HepG2 (cell line): ENCODE measurements around the gene VAMP8. TPM values are rescaled to one million over a fixed set of nuclear protein-coding genes. Genes with fewer than 3 reads are reported as not detected.

Experiments used
- BRF2 ChIP-seq: sonication (generic); formaldehyde crosslinking; IDR thresholded peaks from 2 replicates; pipeline ENCODE4 v1.8.1; 2022; ENCODE audit warnings: mild to moderate bottlenecking, missing genetic modification reagents
- CBX5 ChIP-seq: sonication (generic); formaldehyde crosslinking; IDR thresholded peaks from 2 replicates; pipeline ENCODE4 v1.4.0; 2020; ENCODE audit warnings: missing genetic modification reagents, borderline replicate concordance
- DDIT3 ChIP-seq: sonication (generic); formaldehyde crosslinking; IDR thresholded peaks from 2 replicates; pipeline ENCODE4 v1.4.0; 2020; ENCODE audit warnings: mild to moderate bottlenecking, missing genetic modification reagents
- DPF2 ChIP-seq: sonication (generic); formaldehyde crosslinking; IDR thresholded peaks from 2 replicates; pipeline ENCODE4 v1.4.0; 2020; ENCODE audit warnings: mild to moderate bottlenecking, low read depth, missing genetic modification reagents, borderline replicate concordance
- ELF3 ChIP-seq: IDR thresholded peaks from 2 replicates; pipeline ENCODE4 v1.6.1; 2016; ENCODE audit warnings: missing genetic modification reagents, missing compliant biosample characterization
- GTF3A ChIP-seq: sonication (generic); formaldehyde crosslinking; conservative IDR thresholded peaks from 2 replicates; pipeline ENCODE4 v1.4.0; 2020; ENCODE audit warnings: mild to moderate bottlenecking, missing genetic modification reagents
- HOXA5 ChIP-seq: sonication (generic); formaldehyde crosslinking; IDR thresholded peaks from 2 replicates; pipeline ENCODE4 v1.4.0; 2020; ENCODE audit warnings: missing genetic modification reagents
- HOXA7 ChIP-seq: sonication (generic); formaldehyde crosslinking; IDR thresholded peaks from 2 replicates; pipeline ENCODE4 v1.8.1; 2022; ENCODE audit warnings: mild to moderate bottlenecking, missing genetic modification reagents, moderate library complexity
- MBD4 ChIP-seq: IDR thresholded peaks from 2 replicates; pipeline ENCODE4 v1.6.1; 2012; ENCODE audit warnings: low read length, inconsistent platforms, borderline replicate concordance
- MIXL1 ChIP-seq: IDR thresholded peaks from 2 replicates; pipeline ENCODE4 v1.6.1; 2016
- RXRA ChIP-seq: sonication (generic); formaldehyde crosslinking; IDR thresholded peaks from 2 replicates; pipeline ENCODE4 v1.5.1; 2020; ENCODE audit warnings: missing genetic modification reagents
- SPEN ChIP-seq: sonication (generic); formaldehyde crosslinking; IDR thresholded peaks from 2 replicates; pipeline ENCODE4 v1.5.1; 2020; ENCODE audit warnings: low read depth, mild to moderate bottlenecking, missing genetic modification reagents
- ZNF12 ChIP-seq: sonication (generic); formaldehyde crosslinking; IDR thresholded peaks from 2 replicates; pipeline ENCODE4 v1.5.0; 2020; ENCODE audit warnings: missing genetic modification reagents
- ZNF235 ChIP-seq: sonication (generic); formaldehyde crosslinking; IDR thresholded peaks from 2 replicates; pipeline ENCODE4 v1.8.1; 2023; ENCODE audit warnings: mild to moderate bottlenecking, missing genetic modification reagents, borderline replicate concordance
- ZNF275 ChIP-seq: sonication (generic); formaldehyde crosslinking; IDR thresholded peaks from 2 replicates; pipeline ENCODE4 v1.8.0; 2022; ENCODE audit warnings: missing genetic modification reagents, mild to moderate bottlenecking, inconsistent platforms, borderline replicate concordance
- ZNF30 ChIP-seq: sonication (generic); formaldehyde crosslinking; IDR thresholded peaks from 2 replicates; pipeline ENCODE4 v1.5.0; 2020; ENCODE audit warnings: mild to moderate bottlenecking, missing genetic modification reagents
- ZNF670 ChIP-seq: sonication (generic); formaldehyde crosslinking; IDR thresholded peaks from 2 replicates; pipeline ENCODE4 v1.8.0; 2022; ENCODE audit warnings: mild to moderate bottlenecking, missing genetic modification reagents, borderline replicate concordance
- polyA plus RNA-seq, 8 experiments: library from polyadenylated mRNA; depleted of rRNA in 3 of 8; stranded (reverse) in 7 of 8; unstranded in 1 of 8; fragments of >200 nt; fragmentation: Illumina TruSeq in 4 of 8; extraction: Trizol in 4 of 8; gene quantifications; 2 replicates each; pipeline versions ENCODE4 v1.2.1 to v1.2.3, GENCODE V29; 2011 to 2016; ENCODE audit warnings: low read depth in 4 of 8, missing spikeins in 1 of 8, mixed read lengths in 1 of 8; ENCODE audit not compliant: insufficient read depth in 1 of 8
- total RNA-seq, 5 experiments: library from RNA; depleted of rRNA; stranded (reverse); fragments of >200 nt; fragmentation: Illumina TruSeq; extraction: Trizol; gene quantifications; 2 replicates each; pipeline ENCODE4 v1.2.3, GENCODE V29; 2016; ENCODE audit warnings: low read depth in 1 of 5
- TF ChIP-seq, protein P1 (sequence below): IDR thresholded peaks from 2 replicates; pipeline ENCODE4 v1.6.1; 2016; ENCODE audit warnings: low read depth, missing genetic modification reagents, missing compliant biosample characterization

VAMP8 gene
- total and polyA plus RNA-seq, 2 of the 13 experiments (the other 11 are each of a cell fraction or from before 2014, with no cell fraction given): 83.3 to 157 TPM

- no peak; the same call in 1 of the 2 replicates for TF ChIP-seq DPF2 (CRISPR knock-in tag)
- TF ChIP-seq CBX5 (CRISPR knock-in tag): no peak
- peak; percentile 52 for TF ChIP-seq MIXL1 (CRISPR knock-in tag)
- peak; percentile 52; the same call in 1 of the 2 replicates for TF ChIP-seq ZNF12
- TF ChIP-seq, protein P1, sequence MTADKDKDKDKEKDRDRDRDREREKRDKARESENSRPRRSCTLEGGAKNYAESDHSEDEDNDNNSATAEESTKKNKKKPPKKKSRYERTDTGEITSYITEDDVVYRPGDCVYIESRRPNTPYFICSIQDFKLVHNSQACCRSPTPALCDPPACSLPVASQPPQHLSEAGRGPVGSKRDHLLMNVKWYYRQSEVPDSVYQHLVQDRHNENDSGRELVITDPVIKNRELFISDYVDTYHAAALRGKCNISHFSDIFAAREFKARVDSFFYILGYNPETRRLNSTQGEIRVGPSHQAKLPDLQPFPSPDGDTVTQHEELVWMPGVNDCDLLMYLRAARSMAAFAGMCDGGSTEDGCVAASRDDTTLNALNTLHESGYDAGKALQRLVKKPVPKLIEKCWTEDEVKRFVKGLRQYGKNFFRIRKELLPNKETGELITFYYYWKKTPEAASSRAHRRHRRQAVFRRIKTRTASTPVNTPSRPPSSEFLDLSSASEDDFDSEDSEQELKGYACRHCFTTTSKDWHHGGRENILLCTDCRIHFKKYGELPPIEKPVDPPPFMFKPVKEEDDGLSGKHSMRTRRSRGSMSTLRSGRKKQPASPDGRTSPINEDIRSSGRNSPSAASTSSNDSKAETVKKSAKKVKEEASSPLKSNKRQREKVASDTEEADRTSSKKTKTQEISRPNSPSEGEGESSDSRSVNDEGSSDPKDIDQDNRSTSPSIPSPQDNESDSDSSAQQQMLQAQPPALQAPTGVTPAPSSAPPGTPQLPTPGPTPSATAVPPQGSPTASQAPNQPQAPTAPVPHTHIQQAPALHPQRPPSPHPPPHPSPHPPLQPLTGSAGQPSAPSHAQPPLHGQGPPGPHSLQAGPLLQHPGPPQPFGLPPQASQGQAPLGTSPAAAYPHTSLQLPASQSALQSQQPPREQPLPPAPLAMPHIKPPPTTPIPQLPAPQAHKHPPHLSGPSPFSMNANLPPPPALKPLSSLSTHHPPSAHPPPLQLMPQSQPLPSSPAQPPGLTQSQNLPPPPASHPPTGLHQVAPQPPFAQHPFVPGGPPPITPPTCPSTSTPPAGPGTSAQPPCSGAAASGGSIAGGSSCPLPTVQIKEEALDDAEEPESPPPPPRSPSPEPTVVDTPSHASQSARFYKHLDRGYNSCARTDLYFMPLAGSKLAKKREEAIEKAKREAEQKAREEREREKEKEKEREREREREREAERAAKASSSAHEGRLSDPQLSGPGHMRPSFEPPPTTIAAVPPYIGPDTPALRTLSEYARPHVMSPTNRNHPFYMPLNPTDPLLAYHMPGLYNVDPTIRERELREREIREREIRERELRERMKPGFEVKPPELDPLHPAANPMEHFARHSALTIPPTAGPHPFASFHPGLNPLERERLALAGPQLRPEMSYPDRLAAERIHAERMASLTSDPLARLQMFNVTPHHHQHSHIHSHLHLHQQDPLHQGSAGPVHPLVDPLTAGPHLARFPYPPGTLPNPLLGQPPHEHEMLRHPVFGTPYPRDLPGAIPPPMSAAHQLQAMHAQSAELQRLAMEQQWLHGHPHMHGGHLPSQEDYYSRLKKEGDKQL (CRISPR knock-in tag): no peak
- TF ChIP-seq ZNF275: peak; percentile 92; the same call in 1 of the 2 replicates
- peak; percentile 67; the same call in 1 of the 2 replicates for TF ChIP-seq HOXA5 (CRISPR knock-in tag)
- peak; percentile 82; the same call in 1 of the 2 replicates for TF ChIP-seq ZNF235 (CRISPR knock-in tag)
- peak; percentile 86 for TF ChIP-seq ZNF670
- no peak for TF ChIP-seq MBD4
- TF ChIP-seq HOXA7 (CRISPR knock-in tag): no peak
- 0 out of 2 replicates have a peak, but pooled peaks have one; percentile 40 for TF ChIP-seq ZNF30 (CRISPR knock-in tag)
- peak; percentile 97 for TF ChIP-seq SPEN (CRISPR knock-in tag)
- TF ChIP-seq DDIT3 (CRISPR knock-in tag): no peak
- TF ChIP-seq GTF3A: no peak
- 0 out of 2 replicates have a peak, but pooled peaks have one; percentile 28 for TF ChIP-seq BRF2 (CRISPR knock-in tag)
- peak; percentile 71; the same call in 1 of the 2 replicates for TF ChIP-seq RXRA
- TF ChIP-seq ELF3 (CRISPR knock-in tag): peak; percentile 72; the same call in 1 of the 2 replicates
Measured at GRCh38 chr2:85561280-85562212, 15.8 kb upstream of the VAMP8 start, which contains the start of gene GGCX (continued).
